ENCODE data around the gene NAB2. TPM values are rescaled to one million over a fixed set of nuclear protein-coding genes. Genes with fewer than 3 reads are reported as not detected.

Gene NAB2
- total and polyA plus RNA-seq, 10 of the 15 experiments (the other 5 are each of a cell fraction or from before 2014, with no cell fraction given) = 0.35 to 35.2 (median 15.3) TPM

- no peak for TF ChIP-seq ETV6 (conservative IDR thresholded peaks at IDR 0.05 in 1 of 2, IDR thresholded peaks at IDR 0.05 in 1 of 2; ENCODE audit: borderline replicate concordance in 1 of 2, low read depth in 1 of 2)
- no peak for TF ChIP-seq ZNF24 (IDR thresholded peaks at IDR 0.05)
- no peak for TF ChIP-seq SMC3 (IDR thresholded peaks at IDR 0.05; ENCODE audit: borderline replicate concordance, low read length)
- peak; percentile 38 for TF ChIP-seq DPF2 (IDR thresholded peaks at IDR 0.05)
- no peak for TF ChIP-seq HCFC1 (IDR thresholded peaks at IDR 0.05; ENCODE audit: low read length)
- TF ChIP-seq, protein P1, sequence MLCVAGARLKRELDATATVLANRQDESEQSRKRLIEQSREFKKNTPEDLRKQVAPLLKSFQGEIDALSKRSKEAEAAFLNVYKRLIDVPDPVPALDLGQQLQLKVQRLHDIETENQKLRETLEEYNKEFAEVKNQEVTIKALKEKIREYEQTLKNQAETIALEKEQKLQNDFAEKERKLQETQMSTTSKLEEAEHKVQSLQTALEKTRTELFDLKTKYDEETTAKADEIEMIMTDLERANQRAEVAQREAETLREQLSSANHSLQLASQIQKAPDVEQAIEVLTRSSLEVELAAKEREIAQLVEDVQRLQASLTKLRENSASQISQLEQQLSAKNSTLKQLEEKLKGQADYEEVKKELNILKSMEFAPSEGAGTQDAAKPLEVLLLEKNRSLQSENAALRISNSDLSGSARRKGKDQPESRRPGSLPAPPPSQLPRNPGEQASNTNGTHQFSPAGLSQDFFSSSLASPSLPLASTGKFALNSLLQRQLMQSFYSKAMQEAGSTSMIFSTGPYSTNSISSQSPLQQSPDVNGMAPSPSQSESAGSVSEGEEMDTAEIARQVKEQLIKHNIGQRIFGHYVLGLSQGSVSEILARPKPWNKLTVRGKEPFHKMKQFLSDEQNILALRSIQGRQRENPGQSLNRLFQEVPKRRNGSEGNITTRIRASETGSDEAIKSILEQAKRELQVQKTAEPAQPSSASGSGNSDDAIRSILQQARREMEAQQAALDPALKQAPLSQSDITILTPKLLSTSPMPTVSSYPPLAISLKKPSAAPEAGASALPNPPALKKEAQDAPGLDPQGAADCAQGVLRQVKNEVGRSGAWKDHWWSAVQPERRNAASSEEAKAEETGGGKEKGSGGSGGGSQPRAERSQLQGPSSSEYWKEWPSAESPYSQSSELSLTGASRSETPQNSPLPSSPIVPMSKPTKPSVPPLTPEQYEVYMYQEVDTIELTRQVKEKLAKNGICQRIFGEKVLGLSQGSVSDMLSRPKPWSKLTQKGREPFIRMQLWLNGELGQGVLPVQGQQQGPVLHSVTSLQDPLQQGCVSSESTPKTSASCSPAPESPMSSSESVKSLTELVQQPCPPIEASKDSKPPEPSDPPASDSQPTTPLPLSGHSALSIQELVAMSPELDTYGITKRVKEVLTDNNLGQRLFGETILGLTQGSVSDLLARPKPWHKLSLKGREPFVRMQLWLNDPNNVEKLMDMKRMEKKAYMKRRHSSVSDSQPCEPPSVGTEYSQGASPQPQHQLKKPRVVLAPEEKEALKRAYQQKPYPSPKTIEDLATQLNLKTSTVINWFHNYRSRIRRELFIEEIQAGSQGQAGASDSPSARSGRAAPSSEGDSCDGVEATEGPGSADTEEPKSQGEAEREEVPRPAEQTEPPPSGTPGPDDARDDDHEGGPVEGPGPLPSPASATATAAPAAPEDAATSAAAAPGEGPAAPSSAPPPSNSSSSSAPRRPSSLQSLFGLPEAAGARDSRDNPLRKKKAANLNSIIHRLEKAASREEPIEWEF (IDR thresholded peaks at IDR 0.05; ENCODE audit: insufficient replicate concordance, low read depth, low read length) = no peak
- peak; percentile 46; the same call in 1 of the 2 replicates for TF ChIP-seq POLR2AphosphoS2 (IDR thresholded peaks at IDR 0.05; ENCODE audit: low read depth, low read length)
- TF ChIP-seq SPI1 (IDR thresholded peaks at IDR 0.05; ENCODE audit: borderline replicate concordance, insufficient read depth, low read depth, low read length) = no peak
- TF ChIP-seq, protein P2, sequence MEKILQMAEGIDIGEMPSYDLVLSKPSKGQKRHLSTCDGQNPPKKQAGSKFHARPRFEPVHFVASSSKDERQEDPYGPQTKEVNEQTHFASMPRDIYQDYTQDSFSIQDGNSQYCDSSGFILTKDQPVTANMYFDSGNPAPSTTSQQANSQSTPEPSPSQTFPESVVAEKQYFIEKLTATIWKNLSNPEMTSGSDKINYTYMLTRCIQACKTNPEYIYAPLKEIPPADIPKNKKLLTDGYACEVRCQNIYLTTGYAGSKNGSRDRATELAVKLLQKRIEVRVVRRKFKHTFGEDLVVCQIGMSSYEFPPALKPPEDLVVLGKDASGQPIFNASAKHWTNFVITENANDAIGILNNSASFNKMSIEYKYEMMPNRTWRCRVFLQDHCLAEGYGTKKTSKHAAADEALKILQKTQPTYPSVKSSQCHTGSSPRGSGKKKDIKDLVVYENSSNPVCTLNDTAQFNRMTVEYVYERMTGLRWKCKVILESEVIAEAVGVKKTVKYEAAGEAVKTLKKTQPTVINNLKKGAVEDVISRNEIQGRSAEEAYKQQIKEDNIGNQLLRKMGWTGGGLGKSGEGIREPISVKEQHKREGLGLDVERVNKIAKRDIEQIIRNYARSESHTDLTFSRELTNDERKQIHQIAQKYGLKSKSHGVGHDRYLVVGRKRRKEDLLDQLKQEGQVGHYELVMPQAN (conservative IDR thresholded peaks at IDR 0.05) = peak; percentile 58
- no peak for TF ChIP-seq FOS (IDR thresholded peaks at IDR 0.05; ENCODE audit: borderline replicate concordance, extremely low read depth, insufficient read length)
- TF ChIP-seq YY1 (IDR thresholded peaks at IDR 0.05; ENCODE audit: low read depth, low read length) = no peak
- TF ChIP-seq ELK1 (IDR thresholded peaks at IDR 0.05; ENCODE audit: low read depth, low read length) = no peak
- no peak for TF ChIP-seq SRF (IDR thresholded peaks at IDR 0.05; ENCODE audit: low read depth in 2 of 2, low read length in 2 of 2)
- TF ChIP-seq SMAD1 (IDR thresholded peaks at IDR 0.05; ENCODE audit: low read depth, partially characterized antibody) = no peak
- no peak for TF ChIP-seq MTA2 (IDR thresholded peaks at IDR 0.05; ENCODE audit: low read depth)
- TF ChIP-seq TCF12 (IDR thresholded peaks at IDR 0.05; ENCODE audit: low read depth, low read length) = 0 out of 2 replicates have a peak, but pooled peaks have one; percentile 54
- TF ChIP-seq POU2F2 (IDR thresholded peaks at IDR 0.05; ENCODE audit: borderline replicate concordance, low read depth, low read length) = peak; percentile 14; the same call in 2 of the 3 replicates
- no peak for TF ChIP-seq YBX1 (IDR thresholded peaks at IDR 0.05)
- TF ChIP-seq LARP7 (IDR thresholded peaks at IDR 0.05) = no peak
- no peak for TF ChIP-seq ASH2L (IDR thresholded peaks at IDR 0.05; ENCODE audit: borderline replicate concordance, low read depth)
- 0 out of 2 replicates have a peak, but pooled peaks have one; percentile 18 for TF ChIP-seq TARDBP (IDR thresholded peaks at IDR 0.05; ENCODE audit: borderline replicate concordance)
- TF ChIP-seq CREM (IDR thresholded peaks at IDR 0.05; ENCODE audit: low read depth) = peak; percentile 86
These were observed 1.8 kb upstream of the NAB2 start (continued) for GRCh38 chr12:57087010-57087690.
